NCI-H446 (cell line): Measurements from ENCODE around the gene COPS4.
"Not testable (repeated sequence)": the region's sequence is repeated elsewhere in the genome, so short reads cannot be mapped to it uniquely, and the experiment has no call there.

ENCODE experiments used
- DNase-seq, 2 experiments: peaks; one replicate each; lab custom pipeline; 2025; lab: John Stamatoyannopoulos, UW

The COPS4 gene

GRCh38 chr4:83023599-83023998 lies 11.4 kb upstream of the COPS4 start:
- not testable (repeated sequence) for DNase-seq

- no peak for DNase-seq
Observed at GRCh38 chr4:83024233-83024632, 10.8 kb upstream of the COPS4 start.

- no peak for DNase-seq
Observed at GRCh38 chr4:83025563-83025962, 9.4 kb upstream of the COPS4 start.

GRCh38 chr4:83028976-83029375 lies 6.0 kb upstream of the COPS4 start:
- DNase-seq: no peak

GRCh38 chr4:83029688-83030087 lies 5.3 kb upstream of the COPS4 start:
- DNase-seq: no peak

GRCh38 chr4:83036991-83037665 lies 2.1 kb downstream of the COPS4 start:
- DNase-seq: no peak

- no peak for DNase-seq
Observed at GRCh38 chr4:83040269-83040668, 5.3 kb downstream of the COPS4 start.

GRCh38 chr4:83043157-83043556 lies 8.2 kb downstream of the COPS4 start:
- not testable (repeated sequence) for DNase-seq

GRCh38 chr4:83043801-83044407 lies 8.9 kb downstream of the COPS4 start:
- DNase-seq: no peak

- no peak for DNase-seq
Observed at GRCh38 chr4:83046693-83047473, 11.9 kb downstream of the COPS4 start.

GRCh38 chr4:83048781-83049180 lies 13.8 kb downstream of the COPS4 start:
- not testable (repeated sequence) for DNase-seq

- DNase-seq: no peak
Observed at GRCh38 chr4:83054928-83055327, 19.9 kb downstream of the COPS4 start.

- no peak for DNase-seq
Observed at GRCh38 chr4:83062739-83063138, 27.8 kb downstream of the COPS4 start.

GRCh38 chr4:83065266-83065665 lies 30.3 kb downstream of the COPS4 start:
- DNase-seq: no peak

GRCh38 chr4:83067058-83067639 lies 32.2 kb downstream of the COPS4 start:
- no peak for DNase-seq

GRCh38 chr4:83071116-83071515 lies 36.1 kb downstream of the COPS4 start:
- no peak for DNase-seq

- peak; percentile 13 to 68 for DNase-seq
Observed at GRCh38 chr4:83074086-83074704, 39.2 kb downstream of the COPS4 start.

- DNase-seq: not testable (repeated sequence)
Observed at GRCh38 chr4:83074783-83075182, 39.8 kb downstream of the COPS4 start.

- peak in 1 of 2 experiments; percentile 55 for DNase-seq
Observed at GRCh38 chr4:83075311-83076095, 40.5 kb downstream of the COPS4 start.

GRCh38 chr4:83080561-83080960 lies 45.6 kb downstream of the COPS4 start:
- no peak for DNase-seq

- no peak for DNase-seq
Observed at GRCh38 chr4:83082777-83083176, 47.8 kb downstream of the COPS4 start.
